Suppressor macrophage (primary cell): ENCODE results near the gene KCTD2.
"Not testable (repeated sequence)": the region's sequence is repeated elsewhere in the genome, so short reads cannot be mapped to it uniquely, and the experiment has no call there.

Source experiments
- DNase-seq, 4 experiments: peaks; one replicate each; pipeline ENCODE4 v3.0.0-alpha.2; 2020 to 2022

Gene KCTD2

DNA sequence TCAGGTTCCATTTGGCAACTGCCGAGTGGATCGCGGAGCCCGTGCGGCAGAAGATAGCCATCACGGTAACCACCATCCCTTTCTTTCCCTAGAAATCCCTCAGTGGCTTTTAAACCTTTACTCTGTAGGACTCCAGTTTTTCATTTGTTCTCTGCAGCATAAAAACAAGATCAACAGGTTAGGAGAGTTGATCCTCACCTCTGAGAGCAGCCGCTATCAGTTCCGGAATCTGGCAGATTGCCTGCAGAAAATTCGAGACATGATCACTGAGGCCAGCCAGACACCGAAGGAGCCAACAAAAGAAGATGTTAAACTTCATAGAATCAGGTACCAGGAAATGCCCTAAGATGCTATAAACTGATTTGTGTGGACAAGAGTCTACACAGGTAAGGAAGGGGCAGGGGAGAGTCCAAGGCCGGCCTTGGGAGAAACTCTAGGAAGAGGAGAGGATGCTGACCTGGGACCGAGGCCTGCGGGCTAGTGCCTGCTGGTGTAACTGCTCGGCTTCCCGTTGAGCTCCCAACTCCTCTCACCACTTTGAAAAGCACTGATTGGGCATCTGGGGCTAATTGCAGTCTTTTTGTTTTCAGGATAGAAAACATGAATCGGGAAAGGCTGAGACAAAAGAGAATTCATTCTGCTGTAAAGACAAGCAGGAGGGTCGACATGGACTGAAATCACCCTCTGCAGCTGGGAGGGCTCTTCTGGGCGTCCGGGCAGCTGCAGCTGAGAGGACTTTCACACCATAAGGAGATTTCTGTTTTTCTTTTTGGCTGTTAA is 26.5 kb upstream of the KCTD2 start:
- no peak for DNase-seq

DNA sequence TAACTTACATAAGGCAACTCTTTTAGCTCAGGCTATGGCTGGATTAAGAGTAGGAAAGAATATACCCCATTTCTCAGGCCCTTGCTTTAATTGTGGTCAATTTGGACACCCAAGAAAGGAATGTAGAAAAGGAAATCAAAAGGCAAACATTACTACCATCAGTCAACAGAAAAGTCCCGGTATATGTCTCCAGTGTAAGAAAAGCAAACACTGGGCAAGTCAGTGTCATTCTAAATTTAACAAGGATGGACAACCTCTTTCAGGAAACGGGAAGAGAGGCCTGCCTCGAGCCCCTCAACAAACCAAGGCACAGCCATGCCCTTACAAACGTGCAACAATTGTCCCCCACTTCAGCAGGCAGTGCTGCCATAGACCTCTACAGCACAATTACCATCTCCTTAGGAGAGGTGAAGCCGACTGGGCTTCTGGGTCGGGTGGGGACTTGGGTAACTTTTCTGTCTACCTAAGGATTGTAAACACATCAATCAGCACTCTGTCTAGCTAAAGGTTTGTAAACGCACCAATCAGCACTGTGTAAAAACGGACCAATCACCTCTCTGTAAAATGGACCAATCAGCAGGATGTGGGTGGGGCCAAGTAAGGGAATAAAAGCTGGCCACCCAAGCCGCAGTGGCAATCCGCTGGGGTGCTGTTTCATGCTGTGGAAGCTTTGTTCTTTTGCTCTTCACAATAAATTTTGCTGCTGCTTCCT is 22.2 kb upstream of the KCTD2 start:
- no peak for DNase-seq

DNA sequence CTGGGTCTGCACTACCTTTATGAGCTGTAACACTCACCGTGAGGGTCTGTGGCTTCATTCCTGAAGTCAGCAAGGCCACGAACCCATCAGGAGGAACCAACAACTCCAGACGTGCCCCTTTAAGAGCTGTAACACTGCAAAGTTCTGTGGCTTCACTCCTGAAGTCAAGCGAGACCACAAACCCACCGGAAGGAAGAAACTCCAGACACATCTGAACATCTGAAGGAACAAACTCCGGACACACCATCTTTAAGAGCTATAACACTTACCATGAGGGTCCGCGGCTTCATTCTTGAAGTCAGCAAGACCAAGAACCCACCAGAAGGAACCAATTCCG is 21.7 kb upstream of the KCTD2 start:
- not testable (repeated sequence) for DNase-seq

DNA sequence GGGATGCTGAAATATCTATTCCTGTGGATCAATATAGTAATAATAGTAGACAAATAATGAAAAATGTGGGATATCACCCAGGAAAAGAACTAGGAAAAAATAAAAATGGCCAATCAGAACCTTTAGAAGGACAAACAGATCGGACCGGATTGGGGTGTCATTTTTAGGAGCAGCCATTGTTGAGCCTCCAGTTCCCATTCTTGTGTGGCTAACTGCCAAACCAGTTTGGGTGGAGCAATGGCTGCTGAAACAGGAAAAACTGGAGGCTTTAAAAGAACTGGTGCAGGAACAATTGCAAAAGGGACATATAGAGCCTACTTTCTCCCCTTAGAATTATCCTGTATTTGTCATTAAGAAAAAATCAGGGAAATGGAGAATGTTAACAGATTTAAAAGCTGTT is 20.4 kb upstream of the KCTD2 start:
- peak; percentile 52 to 72 (median 62) for DNase-seq

DNA sequence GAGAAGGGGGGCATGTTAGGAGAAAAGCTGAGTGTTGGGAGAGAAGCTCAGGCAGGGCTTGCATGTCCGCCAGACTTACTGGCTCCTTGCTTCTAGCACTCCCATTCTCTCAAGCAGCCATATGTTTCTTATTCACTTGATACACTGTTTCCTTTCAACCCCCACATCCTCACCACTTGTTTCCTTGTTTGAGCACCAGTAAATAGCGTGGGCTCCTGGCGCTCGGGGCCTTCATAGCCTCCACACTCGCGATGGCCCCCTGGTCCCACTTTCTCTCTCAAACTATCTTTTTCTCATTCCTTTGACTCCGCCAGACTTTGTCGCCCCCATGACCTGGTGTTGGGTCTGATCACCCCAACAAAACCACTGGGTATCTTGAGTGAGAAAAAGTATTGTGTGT is 16.9 kb upstream of the KCTD2 start:
- no peak for DNase-seq

DNA sequence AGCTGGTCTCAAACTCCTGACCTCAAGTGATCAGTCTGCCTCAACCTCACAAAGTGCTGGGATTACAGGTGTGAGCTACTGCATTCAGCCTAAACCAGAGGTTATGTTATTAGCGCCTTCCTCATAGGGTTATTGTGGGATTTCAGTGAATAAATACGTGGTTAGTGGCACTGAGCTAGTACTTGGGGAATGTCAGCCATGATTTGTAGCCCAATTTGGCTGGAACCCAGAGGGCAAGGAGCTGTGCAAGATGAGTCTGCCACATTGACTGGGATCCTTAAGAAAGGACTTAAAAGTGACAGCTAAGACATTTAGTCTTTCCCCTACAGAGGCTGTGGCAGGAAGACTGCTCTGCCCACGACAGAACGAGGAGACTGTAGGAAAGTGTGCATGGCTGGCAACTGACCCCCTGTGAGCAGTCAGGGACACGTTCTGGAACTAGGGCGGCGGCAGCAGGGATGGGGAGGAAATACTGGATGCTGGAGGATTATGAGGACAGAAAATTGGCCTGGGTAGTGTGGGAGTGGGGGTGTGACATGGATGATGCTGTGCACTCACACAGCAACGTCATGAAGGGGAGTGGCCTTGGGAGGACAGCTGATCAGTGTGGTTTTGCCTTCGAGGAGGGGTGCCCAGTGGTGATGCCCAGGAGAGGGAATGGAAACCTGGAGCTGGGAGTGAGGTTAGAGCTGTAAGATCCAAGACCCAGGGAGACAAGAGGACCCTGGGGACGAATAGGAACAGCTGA is 14.9 kb upstream of the KCTD2 start:
- peak; percentile 80 to 89 (median 86) for DNase-seq

DNA sequence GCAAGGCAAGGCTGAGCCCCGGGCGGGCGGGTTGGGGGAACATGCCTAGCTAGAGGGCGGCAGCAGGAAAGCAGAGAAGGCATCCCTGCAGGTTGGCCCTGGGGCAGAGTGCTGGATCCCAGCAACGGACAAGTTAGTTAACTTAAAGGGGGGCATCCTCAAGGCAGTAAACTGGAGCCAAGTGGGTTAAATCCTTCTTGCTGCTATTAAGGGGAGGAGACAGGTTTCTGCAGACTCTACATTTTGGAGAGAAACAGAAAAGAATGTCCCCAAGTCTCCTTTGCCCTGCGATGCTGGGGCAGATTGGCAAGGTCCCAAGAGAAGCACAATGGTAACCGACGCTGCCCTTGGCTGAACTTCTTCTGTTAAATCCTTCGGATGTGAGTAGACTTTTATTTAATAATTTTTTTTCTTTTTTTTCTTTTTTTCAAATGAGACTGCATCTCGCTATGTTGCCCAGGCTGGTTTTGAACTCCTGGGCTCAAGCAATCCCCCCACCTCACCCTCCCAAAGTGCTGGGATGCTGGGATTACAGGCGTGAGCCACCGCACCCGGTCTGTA is 14.2 kb upstream of the KCTD2 start:
- peak in 1 of 4 experiments; percentile 13 for DNase-seq

DNA sequence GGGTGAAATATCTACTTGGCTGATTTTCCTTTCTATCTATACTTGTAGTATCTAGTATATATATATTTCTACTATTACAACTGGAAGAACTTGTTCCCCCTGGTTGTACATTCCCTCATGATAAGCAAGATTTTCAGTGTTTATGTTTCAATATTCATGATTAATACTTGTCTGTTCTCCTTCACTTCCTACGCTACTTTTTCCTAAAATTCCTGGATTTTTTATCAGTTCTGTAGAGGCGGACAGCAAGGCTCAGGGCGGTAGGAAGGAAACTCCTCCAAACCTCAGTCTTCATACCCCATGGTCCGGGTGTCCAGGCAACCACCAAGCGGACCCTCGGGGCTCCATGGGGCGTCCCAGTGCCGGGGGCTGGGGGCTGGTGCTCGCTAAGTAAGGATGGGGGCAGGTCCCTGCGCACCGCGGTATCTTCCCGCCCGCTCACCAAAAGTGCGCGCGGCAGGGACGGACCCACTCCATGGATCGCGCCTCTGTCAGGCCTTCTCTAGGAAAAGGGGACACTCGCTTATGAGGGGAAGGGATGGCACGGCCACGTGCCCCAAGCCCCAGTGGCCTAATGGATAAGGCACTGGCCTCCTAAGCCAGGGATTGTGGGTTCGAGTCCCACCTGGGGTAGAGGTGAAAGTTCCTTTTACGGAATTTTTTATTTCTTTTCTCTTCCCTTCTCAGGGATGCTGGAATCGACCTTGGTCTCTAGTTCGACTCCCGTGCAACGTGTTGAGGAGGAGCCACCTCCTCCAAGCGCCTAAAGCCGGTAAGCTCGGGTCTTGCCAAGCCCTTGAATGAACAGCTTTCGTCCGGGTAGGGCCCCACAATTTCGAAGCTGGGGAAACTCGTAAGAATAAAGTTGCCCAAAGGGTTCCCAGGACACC is 13.4 kb upstream of the KCTD2 start:
- DNase-seq, result peak; percentile 92 to 98 (median 92)

DNA sequence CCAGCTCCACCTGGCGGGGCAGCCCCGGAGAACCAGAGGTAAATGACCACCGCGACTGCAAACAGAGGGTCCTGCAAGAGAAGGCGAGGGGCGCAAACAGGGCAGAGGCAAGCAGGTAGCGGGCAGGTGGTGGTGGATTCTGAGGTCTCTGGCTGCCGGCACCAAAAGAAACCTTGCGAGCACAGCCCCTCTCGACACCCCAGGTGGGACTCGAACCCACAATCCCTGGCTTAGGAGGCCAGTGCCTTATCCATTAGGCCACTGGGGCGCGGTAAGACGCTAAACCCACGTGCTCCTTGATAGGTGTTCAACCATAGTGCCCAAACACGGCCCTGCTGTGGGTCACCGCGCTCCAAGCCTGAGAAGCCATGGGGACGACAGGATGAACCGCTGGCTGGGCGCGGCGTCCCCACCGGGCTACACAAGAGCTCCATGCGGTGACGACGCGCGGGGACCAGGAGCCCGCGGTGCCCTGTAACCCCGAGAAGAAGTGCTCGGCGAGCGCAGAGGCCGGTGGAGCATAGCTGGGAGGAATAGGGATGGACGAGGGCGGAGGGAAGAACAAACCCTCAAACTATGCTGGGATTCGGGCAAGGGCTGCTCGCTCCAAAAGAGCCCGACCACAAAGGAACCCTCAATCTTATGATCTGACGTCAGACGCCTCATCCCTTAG is 12.7 kb upstream of the KCTD2 start:
- peak; percentile 90 to 91 (median 90) for DNase-seq

DNA sequence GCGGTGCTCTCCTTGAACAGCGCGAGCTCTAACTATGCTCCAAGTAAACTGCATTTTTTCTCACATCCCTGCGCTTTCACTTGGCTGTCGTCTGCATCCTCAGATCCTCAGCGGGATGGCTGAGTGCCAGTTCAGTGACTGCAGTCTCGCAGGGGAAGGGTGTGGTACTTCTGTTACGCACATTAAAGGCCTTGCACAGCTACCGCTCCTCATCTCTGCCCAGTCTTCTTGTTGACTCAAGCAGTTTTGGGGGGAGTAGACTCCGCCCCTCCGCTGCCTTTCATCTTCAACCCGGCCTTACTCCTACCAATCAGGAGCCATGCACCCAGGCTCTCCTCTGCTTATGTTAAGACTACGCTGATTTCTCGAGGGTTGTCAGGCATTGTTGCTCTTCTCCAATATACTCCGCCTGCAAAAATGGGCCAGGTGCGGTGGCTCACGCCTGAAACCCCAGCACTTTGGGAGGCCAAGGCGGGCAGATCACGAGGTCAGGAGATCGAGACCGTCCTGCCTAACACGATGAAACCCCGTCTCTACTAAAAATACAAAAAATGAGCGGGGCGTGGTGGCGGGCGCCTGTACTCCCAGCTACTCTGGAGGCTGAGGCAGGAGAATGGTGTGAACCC is 10.3 kb upstream of the KCTD2 start:
- DNase-seq, result peak; percentile 82 to 91 (median 85)

DNA sequence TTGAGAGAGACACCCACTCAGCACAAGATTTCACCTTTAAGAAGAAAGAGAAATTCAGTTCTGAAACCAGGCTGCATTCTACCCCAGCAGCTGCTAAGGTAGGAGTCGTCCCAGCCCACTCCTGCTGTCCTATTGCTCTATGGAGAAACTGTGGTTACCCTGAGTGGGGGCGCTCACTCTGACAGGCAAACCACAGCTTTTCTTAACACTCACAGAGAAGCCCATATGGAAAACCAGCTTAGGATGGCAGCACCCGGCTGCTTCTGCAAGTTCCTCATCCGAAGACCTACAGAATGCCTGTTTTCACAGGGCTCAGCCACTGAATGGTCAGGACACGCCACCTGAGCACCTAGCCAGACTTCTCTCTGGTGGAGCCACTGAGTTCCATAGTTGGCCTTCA is 7.8 kb upstream of the KCTD2 start:
- peak in 3 of 4 experiments; percentile 12 to 43 (median 20) for DNase-seq

DNA sequence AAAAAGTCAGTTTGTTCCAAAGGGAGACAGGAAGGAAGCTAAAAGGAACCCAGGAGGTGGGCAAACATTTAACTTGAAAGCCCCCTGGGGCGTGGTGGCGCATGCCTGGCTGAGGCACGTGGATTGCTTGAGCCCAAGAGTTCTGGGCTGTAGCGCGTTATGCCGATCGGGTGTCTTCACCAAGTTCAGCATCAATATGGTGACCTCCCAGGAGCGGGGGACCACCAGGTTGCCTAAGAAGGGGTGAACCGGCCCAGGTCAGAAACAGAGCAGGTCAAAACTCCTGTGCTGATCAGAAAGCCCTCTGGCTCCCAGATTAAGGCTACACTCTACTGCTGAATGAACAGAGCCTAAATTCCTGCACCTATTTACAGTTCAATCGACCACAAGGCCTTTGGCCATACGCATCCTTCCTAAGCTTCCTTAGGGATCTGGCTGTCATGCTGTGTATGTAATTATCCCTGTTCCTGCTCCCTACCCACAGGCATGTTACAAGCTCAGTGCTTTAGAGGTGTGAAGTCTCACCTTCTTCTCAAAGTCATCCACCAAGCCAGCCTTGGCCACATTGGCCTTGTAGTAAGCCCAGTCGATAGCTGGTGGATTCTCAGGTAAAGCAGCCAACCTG is 5.3 kb upstream of the KCTD2 start:
- DNase-seq, result no peak

DNA sequence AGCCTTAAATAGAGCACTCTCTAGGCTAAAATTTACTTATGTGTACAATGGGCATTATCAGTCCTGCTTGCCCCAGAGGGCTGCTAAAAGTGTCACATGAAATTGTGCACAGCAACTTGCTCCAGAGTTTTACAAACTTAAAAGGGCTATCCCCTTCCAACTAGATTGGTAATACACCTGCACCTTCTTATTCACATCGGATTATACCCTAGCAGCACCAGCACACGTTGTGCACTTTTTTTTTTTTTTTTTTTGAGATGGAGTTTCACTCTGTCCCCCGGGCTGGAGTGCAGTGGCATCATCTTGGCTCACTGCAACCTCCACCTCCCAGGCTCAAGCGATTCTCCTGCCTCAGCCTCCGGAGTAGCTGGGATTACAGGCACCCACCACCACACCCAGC is 3.2 kb upstream of the KCTD2 start:
- not testable (repeated sequence) for DNase-seq

DNA sequence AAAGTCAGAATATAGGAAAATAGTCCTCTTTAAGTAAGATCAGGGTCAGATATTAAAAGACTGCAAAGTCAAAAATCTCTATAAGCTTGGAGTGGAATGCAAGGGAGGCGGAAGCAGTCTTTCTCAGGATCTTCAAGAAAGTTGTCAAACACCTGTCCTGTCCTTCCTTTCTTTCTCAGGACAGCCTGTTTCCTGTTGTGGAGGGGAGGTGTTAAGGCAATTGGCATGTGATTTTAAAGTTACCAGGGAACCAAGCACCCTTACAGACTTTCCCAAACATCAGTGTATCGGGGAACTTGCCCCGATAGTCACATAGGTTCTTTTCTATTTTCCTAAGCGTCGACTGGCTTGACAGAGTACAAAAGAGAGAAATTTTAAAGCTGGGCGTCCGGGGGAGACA is 2.3 kb upstream of the KCTD2 start:
- no peak for DNase-seq

DNA sequence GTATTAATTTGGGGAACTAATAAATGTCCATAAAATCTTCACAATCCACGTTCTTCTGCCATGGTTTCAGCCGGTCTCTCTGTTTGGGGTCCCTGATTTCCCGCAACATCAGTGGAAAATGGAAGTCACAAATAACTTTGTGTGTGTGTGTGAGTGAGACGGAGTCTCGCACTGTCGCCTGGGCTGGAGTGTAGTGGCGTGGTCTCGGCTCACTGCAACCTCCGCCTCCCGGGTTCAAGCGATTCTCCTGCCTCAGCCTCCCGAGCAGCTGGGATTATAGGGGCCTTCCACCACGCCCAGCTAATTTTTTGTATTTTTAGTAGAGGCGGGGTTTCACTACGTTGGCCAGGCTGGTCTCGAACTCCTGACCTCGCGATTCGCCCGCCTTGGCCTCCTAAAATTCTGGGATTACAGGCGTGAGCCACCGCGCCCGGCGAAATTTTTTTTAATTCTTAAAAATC is 1.0 kb upstream of the KCTD2 start:
- DNase-seq, result not testable (repeated sequence)

DNA sequence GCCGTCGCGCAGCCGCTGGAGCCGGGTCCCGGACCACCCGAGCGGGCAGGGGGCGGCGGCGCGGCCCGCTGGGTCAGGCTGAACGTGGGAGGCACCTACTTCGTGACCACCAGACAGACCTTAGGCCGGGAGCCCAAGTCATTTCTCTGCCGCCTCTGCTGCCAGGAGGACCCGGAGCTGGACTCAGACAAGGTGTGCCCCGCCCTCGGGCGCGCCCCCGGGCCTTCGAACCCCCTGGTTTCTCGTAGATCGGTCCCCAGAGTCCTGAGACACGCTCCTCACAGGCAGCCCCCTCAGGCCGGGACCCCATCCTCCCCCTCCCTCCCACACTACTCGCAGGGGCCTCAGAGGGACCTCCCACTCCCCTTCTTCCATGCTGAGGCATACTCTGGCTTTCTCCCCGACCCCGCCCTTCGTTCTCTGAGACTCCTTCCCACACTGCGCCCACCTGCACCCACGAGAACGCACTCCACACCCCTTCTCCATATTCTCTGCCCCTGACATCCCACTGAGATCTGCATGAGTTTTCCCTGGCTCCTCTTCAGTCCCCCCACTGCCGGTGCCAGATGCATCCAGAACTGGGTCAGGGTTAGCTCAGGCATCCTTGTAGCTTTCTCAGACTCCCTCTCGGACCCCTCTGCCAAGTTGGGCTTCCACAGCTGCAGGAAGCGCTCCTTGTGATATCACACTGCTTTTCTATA is 523 bp downstream of the KCTD2 start:
- DNase-seq, result peak in 2 of 4 experiments; percentile 27 to 35

DNA sequence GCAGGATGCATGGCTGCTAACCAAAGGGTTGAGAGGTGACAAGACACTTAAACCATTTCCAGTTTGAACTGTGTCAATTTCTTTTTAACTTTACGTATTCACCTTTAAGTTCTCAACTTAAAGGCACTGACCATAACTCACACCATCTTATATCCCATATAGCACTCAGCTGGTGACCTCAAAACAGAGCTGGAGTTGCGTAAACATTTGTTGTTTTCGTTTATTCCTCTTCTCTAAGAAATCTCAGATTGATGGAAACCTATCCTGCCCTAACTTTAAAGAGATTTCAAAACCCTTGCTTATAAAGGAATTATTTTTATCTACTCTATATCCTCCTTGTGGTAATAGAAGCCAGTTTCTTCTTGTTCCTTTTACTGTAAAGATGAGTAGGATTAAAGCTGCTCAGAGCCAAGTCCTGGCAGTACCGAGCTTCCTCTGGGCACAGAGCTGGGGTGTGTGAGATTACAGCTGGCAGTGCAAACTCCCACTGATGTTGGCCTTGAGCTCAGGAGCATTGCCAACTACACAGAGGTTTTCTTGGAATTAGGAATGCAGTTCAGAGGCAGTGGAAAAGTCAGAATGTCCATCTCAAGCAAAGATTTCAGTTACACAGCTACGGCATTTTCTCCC is 1.3 kb downstream of the KCTD2 start:
- peak; percentile 21 to 51 (median 46) for DNase-seq

DNA sequence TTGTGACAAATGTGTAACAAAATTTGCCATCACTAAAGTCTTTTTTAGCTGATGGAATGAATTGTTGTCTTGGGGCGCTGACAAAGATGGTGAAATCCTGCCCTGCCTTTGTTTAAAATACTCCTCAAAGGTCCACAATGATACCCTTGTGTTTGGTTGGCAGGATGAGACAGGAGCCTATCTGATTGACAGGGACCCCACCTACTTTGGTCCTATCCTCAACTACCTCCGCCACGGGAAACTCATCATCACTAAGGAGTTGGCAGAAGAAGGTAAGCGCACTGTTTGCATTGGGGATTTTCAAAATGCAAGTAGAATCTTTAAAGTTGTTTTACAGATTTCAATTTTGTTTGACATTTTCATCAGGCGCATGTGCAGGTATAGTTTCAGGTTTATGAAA is 2.0 kb downstream of the KCTD2 start:
- DNase-seq, result no peak

DNA sequence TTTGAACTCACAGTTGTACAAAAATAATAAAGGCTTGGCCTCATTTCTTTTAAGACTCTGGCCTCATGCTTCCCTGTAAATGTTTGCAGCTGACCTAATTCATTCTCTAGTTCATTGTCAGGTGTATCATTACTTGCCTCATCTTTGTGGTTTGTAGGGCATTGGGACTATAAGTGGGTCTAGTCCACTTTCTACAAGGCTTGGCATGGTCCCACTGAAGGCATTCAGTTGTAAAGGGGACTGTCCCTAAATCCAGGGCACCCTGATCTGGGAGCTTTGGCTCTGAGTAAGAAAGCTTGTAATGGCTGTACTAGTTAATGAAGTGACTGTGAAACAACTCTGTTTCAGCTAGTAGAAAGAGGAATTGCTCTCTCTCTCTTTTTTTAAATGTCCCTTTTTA is 2.7 kb downstream of the KCTD2 start:
- no peak for DNase-seq
